GM19438 (cell line): Measurements from ENCODE around the gene VWA8.
"Not testable (repeated sequence)": the region's sequence is repeated elsewhere in the genome, so short reads cannot be mapped to it uniquely, and the experiment has no call there.

Experiments used
- ATAC-seq: cut with Tn5 transposase; IDR thresholded peaks from one replicate; pipeline ENCODE4 v1.9.1; 2021; ENCODE audit warnings: low read depth; ENCODE audit not compliant: unreplicated experiment

The VWA8 gene

GRCh38 chr13:41969072-41969471 lies 8.2 kb upstream of the VWA8 start:
- no peak for ATAC-seq

- no peak for ATAC-seq
Measured at GRCh38 chr13:41966671-41967070, 5.8 kb upstream of the VWA8 start.

DNA sequence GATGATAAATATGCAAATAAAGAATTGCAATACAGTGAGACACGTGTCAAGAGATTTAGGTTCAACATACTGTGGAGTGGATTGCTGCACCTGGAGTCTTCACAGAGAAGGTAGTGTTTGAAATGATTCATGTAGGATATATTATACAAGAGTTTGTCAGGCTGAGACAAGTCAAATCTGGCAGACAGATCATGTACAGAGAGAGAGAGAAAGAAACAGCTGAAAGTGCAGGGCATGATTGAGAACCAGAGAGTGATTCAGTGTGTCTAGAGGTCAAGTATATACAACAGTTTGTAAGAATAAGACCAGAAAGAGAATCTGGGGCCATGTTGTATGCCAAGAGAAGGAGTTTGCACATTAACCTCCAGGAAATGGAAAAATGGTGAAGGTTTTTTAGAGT lies 2.1 kb upstream of the VWA8 start:
- no peak for ATAC-seq

DNA sequence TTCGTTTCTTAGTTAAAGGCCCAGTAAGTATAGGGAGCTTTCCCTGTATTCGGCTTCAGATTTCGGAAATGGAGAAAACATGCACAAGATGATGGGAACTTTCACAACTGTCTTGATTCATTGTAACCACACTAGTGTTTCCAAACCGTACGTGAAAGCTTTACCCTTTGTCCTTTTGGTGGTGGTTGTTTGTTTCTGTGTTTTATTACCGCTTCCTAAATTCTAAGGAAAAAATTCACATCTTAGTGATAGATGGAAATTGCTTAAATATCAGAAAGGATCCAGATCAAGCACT lies 504 bp upstream of the VWA8 start:
- no peak for ATAC-seq

DNA sequence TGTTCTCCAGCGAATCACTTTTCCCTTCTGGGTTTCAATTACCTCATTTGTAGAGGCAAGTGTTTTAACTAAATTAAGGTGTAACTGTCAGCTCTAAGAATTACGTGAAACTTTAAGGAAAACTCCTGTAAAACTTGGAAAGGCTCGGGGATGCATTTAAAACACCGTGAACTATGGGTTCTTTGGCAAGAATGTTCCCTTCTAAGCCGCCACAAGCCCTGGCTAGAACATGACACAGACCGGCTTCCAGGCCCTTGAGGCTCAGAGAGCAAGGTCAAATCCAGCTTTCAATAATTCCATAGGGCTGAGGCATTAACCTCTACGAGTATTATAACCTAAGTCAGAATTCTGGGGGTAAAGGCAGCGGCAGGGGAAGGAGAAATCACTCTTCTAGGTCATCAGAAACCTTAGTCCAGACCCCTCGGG lies 685 bp downstream of the VWA8 start:
- ATAC-seq, result no peak

DNA sequence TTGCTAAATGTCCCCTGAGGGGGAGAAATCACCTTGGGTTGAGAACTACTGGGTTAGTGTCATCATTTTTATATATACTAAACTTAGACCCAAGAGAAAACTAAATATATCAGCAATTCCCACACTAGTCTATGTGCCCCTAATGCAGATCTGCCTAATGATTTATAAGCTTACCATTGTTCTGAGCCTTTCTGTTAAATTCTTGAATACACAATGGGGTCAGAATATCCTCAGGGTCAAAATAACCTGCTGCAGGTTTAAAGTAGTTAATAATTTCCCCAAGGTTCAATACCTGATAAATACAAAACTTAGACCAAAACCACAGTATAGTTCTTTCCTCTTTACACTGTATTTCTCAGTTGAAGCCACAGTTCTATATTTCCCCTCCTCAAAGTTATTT lies 4.6 kb downstream of the VWA8 start:
- no peak for ATAC-seq

GRCh38 chr13:41955605-41956004 lies 5.3 kb downstream of the VWA8 start:
- no peak for ATAC-seq

DNA sequence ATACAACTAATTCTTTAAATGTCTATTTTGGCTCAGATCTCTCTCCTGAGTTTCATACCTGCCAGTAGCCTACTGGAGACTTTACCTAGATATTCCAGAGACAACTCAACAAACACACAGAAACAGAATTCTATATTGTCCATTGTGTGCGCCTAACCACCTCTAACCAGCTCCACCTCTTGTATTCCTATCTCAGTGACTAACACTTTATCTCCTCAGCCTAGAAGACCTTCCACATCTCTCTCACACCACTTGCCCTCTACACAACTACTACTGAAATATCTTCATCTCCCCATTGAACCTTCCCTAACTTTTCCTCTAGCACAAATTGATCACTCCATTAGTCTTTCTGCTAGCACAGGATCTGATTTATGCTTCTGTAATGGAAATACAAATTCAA lies 6.7 kb downstream of the VWA8 start:
- no peak for ATAC-seq

- ATAC-seq, result no peak
Measured at GRCh38 chr13:41952749-41953148, 8.2 kb downstream of the VWA8 start.

DNA sequence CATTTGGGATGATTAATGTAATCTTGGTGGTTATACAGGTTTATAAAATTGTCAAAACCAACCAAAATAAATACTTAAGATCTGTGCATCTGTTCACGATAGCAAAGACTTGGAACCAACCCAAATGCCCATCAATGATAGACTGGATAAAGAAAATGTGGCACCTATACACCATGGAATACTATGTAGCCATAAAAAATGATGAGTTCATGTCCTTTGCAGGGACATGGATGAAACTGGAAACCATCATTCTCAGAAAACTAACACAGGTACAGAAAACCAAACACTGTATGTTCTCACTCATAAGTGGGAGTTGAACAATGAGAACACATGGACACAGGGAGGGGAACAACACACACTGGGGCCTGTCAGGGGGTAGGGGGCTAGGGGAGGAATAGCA lies 11.8 kb downstream of the VWA8 start:
- ATAC-seq, result not testable (repeated sequence)

DNA sequence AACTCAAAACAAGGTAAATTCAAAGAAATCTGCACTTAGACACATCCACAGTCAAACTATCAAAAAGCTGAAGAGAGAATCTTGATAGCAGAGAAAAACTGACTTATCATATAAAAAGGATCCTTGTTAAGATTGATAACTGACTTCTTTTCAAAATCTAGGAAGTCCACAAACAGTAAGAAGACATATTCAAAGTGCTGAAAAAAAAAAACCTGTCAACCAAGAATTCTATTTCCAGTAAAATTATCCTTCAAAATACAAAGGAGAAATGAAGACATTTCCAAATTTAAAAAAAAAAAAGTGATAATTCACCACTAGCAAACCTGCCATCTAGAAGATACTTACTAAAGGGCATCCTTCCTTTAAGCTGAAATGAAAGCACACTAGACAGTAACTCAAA lies 15.0 kb downstream of the VWA8 start:
- ATAC-seq, result no peak

- no peak for ATAC-seq
Measured at GRCh38 chr13:41944635-41945397, 16.1 kb downstream of the VWA8 start.

DNA sequence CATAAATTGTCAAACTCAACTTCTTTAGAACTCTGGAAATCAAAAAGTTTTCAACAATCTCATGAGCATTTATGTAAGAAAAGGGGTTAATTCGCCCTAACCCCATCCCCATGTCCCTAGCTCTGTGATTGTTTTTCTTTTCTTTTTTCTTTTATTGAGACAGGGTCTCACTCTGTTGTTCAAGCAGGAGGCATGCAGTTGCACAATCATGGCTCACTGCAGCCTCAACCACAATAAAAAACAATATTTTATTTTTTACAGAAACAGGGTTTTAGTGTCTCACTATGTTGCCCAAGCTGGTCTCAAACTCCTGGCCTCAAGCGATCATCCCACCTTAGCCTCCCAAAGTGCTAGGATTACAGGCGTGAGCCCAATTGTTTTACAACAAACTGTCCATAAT lies 16.7 kb downstream of the VWA8 start:
- no peak for ATAC-seq

GRCh38 chr13:41942462-41943094 lies 18.3 kb downstream of the VWA8 start:
- ATAC-seq, result no peak

- no peak for ATAC-seq
Measured at GRCh38 chr13:41941174-41941573, 19.7 kb downstream of the VWA8 start.

GRCh38 chr13:41939398-41939797 lies 21.5 kb downstream of the VWA8 start:
- no peak for ATAC-seq

DNA sequence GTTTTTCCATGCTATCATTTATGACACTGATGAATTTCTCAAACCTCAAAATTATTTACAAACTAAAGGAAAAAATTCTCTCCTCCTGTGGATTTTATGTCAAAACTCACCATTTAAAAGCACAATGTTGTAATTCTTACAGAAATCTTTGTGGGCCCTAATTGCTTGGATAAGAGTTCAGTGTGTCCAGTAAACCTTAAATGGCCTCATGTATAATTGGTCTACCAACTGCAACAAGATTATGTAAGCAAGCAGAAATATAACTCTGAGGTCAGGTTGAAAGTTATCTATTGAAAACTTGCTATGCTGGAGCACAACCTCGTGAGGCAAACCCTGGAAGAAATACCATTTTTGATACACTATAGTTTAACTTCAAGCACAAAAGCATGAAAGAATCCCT lies 22.0 kb downstream of the VWA8 start:
- ATAC-seq, result no peak

DNA sequence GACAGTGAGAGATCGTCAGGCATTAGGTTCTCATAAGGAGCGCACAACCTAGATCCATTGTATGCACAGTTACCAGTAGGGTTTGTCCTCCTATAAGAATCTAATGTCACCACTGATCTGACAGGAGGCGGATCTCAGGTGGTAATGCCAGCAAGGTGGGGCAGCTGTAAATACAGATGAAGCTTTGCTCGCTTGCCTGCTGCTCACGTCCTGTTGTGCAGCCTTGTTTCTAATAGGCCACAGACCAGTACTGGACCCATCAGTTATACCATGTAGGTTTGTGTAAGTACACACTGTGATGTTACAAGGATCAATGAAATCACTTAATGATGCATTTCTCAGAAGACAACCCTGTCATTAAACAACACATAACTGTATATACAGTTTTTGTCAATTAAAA lies 23.5 kb downstream of the VWA8 start:
- ATAC-seq, result no peak

DNA sequence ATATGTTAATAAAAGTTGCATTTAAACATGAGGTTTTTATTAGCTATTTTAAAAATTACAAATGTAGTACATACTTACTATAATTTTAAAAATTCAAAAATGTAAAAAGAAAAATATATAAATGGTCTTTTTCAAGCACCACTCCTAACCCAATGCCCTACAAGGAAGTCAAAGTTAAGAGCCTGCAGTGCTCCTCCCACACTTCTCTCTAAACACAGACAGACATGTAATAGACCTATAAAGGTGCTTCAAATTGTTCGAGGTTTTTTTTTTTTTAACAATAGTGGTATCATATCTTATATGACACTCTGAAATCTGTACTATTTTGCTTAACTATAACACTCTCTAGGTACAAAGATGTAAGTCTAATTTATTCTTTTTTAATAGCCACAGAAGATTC lies 25.4 kb downstream of the VWA8 start:
- no peak for ATAC-seq

GRCh38 chr13:41934994-41935393 lies 25.9 kb downstream of the VWA8 start:
- ATAC-seq, result no peak

DNA sequence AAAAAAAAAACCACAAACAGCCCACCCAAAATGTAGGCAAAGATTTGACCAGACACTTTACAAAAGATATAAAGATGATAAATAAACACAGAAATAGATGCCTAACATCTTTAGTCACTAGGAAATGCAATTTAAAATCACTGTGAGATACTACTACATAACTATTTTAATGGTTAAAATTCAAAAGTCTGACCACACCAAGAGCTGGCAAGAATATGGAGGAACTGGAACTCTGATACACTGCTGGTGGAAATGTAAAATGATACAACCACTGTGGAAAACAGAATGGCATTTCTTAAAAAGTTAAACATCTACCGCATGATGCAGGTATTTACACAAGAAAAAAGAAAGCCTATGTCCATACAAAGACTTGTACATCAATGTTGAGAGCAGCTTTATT lies 26.8 kb downstream of the VWA8 start:
- ATAC-seq, result no peak

- ATAC-seq, result no peak
Measured at GRCh38 chr13:41931337-41931736, 29.6 kb downstream of the VWA8 start.

DNA sequence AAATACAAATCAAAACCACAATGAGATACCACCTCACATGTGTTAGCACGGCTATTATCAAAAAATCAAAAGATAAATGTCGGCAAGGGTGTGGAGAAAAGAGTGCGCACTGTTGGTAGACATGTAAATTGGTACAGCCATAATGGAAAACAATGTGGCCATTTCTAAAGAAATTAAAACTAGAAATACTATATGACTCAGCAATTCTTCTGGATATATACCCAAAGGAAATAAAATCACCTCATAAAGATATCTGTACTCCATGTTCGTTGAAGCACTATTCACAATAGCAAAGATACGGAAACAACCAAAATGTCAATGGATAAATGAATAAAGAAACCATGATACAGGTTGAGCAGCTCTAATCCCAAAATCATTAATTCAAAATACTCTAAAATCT lies 30.8 kb downstream of the VWA8 start:
- ATAC-seq, result no peak
